NOMO-1 treated with DMSO at 0.1 percent for 48 hours (cell line): ENCODE measurements around the gene BSPH1.
"Not testable (repeated sequence)": the region's sequence is repeated elsewhere in the genome, so short reads cannot be mapped to it uniquely, and the experiment has no call there.

Experiments used
- DNase-seq: peaks from one replicate; lab custom pipeline; 2025; ENCODE audit not compliant: unreplicated experiment; lab: John Stamatoyannopoulos, UW

BSPH1 gene, protein sequence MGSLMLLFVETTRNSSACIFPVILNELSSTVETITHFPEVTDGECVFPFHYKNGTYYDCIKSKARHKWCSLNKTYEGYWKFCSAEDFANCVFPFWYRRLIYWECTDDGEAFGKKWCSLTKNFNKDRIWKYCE

DNA sequence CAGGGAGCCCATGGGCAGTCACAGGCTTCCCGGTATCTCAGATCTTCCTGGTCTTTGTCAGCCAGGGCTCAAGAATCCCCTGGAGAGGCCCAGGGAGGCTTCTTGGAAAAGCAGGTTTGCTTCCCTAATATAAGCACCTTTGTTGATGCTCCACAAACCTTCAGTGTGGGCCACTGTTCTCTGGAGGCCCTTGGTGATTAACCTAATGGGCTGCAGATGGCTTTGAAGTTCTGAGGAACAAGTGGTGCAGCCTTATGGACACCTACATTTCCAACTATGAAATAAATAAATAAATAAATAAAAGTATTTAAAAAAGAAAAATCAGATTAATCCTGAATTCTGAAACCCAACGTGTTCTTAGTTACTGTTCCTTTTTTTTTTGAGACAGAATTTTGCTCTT, at the start of gene BSPH1:
TSS of gene BSPH1 (minus strand) at position 101 of the 400 bp plus-strand sequence. CDS start at position 12, 89 bp downstream.
- DNase-seq, result no peak

DNA sequence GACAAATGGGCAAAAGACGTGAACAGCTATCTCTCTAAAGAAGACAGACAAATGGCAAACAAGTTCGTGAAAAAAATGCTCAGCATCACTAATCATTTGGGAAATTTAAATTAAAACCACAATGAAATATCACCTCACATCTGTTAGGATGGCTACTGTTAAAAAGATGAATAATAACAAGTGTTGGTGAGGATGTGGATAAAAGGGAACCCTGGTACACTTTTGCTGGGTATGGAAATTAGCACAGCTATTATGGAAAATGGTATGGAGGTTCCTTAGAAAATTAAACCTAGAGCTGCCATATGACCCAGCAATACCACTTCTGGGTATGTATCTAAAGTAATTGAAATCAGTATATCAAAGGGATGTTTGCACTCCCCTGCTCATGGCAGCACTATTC, 44.8 kb upstream of the BSPH1 start:
- no peak for DNase-seq

DNA sequence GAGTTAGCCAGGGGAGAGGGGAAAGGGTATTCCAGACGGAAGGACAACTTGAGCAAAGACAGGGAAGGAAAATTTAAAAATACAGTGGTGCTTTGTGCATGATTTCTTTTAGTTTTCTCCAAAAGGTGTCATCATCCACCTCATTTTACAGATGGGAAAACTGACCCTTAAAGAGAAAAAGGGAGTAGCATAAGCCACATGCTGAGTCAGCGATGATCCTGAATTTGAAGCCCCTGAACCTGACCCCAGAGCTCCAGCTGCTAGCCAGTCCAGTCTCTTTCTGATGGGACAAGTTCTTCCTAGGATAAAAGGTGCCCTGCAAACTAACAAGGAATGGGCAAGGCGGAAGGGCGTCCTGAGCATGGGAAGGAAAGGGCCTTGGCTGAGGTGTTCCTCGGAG, 41.6 kb upstream of the BSPH1 start:
- DNase-seq, result no peak

DNA sequence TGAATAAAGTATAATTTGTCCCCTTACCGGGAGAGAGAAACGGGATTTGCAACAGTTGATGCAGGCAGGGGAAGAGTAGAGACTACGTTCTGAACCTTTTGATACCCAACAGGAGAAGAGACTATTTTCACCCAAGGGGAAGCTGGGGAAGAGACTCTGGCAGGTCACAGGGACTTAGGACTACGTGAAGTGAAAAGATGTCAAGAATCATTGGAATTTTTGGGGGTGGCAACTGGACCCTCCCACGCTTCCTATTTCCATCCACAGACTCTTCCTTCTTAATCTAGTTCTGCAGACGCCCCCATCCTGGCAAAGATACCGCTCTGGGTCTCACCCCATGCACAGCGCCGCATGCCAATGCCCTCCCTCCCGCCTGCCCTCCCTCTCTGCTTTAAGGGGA, 38.1 kb upstream of the BSPH1 start:
- no peak for DNase-seq

DNA sequence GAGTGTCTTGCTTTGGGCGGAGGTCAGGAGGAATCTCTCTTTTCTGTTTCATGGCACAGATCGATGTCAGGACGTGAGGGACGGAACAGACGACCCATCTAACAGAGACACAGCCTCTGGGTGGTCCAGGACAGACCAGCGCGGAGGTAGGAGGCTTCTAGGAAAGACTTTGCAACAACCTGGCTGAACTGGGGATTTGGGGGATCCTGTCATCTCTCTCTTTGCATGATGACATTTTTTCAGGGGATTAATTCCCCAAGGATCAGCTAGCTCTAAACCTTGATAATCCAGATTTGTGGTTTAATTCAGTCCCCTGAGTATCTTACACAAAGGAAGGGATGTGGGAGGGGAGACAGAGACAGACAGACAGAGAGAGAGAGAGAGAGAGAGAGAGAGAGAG, 37.5 kb upstream of the BSPH1 start:
- no peak for DNase-seq

DNA sequence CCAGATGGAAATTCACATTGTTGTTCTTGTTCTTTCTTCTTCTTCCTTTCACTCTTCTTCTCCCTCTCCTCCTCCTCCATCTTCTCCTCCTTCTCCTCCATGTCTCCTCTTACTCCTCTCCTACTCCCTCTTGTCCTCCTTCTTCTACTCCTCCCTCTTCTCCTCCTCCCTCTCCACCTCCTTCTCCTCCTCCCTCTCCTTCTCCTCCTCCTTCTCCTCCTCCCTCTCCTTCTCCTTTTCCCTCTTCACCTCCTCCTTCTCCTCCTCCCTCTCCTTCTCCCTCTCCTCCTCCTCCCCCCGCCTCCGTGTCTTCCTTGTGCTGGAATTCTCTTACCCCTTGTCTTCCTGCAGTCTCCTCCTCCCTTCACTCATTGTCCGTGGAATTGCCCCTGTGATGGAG, 33.5 kb upstream of the BSPH1 start:
- DNase-seq, result no peak

DNA sequence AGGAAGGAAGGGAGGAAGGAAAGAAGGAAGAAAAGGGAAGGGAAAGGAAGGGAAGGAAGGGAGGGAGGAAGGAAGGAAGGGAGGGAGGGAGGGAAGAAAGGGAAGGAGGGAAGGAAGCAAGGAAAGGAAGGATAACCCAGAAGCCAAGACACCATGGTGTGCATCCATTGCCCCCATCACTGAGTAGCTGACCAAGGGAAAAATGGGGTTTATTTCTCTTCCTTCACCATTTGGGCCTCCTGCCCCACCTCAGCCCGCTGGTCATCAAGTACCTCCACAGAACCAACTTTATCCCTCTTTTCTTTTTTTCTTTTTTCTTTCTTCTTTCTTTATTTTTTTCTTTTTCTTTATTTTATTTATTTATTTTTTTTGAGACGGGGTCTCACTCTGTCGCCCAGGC, 31.5 kb upstream of the BSPH1 start:
- no peak for DNase-seq

DNA sequence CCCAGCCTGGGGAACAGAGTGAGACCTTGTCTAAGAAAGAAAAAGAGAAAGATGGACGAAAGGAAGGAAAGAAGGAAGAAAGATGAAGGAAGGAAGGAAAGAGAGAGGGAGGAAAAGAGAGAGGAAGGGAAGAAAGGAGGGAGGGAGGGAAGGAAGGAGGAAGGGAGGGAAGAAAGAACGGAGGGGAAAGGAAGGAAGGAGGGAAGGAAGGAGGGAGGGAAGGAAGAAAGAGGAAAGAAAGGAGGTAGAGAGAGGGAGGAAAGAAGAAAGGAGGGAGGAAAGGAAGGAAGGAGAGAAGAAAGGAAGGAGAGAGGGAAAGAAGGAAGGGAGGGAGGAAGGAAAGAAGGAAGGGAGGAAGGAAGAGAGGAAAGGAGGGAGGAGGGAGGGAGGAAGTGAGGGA, 31.0 kb upstream of the BSPH1 start:
- no peak for DNase-seq

DNA sequence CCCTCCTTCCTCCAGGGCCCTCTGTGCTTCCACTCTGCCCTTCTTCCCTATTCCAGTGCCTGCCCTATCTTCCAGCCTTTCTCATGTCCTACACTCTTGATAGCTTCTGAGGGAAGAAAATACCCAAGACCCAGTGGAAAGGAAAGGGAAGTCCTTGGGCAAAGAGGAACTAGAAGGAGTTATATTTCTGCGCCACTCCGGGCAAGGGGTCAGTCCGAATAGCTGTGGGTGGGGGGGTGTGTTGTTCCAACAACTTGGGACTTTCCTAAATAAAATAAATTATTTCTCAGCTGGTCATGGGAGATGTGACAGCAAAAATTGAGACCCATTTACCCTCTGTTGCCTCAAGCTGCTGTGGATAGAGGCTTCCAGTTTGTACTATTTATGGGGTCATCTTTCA, 28.7 kb upstream of the BSPH1 start:
- DNase-seq, result no peak

DNA sequence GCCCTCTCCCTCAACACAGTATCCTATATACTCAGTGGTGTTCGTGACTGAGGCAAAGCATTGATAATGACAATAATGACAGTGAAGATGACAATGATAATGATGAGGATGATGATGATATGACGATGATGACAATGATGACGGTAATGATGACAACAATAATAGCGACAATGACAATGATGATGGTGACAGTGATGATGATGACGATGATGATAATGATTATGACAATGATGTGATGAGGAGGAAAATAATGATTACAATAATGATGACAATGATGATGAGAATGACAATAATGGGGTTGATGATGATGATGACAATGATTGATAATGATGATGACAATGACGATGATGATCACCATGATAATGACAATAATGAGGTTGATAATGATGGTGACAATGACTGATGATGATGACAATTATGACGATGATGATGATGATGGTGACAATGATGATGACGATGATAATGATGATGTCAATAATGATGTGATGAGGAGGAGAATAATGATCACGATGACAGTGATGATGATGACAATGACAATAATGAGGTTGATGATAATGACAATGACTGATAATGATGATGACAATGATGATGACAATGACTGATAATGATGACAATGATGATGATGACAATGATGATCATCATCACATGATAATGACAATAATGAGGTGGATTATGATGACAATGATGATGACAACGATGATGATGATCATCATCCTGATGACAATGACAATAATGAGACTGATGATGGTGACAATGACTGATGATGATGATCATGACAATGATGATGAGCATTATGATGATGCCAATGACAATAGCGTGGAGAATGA, 19.2 kb upstream of the BSPH1 start:
- no peak for DNase-seq

DNA sequence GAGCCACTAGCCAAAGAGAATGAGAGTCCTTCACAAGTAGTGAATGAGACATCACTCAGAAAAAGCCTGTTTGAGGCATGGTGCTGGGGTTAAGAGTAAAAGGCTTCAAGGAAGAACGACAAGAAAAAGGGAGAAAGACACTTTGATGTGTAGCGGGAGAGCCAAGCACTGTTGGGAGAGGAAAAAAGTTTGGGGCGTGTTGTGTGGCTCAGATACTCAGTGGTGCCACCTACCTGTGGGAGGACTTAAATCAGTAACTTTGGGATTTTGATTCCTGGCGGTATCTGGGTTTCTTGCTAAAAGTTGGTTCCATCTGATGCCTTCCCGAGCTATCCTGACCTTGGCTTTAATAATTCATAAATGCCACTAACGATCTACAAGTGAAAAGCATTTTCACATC, 14.8 kb upstream of the BSPH1 start:
- DNase-seq, result no peak

DNA sequence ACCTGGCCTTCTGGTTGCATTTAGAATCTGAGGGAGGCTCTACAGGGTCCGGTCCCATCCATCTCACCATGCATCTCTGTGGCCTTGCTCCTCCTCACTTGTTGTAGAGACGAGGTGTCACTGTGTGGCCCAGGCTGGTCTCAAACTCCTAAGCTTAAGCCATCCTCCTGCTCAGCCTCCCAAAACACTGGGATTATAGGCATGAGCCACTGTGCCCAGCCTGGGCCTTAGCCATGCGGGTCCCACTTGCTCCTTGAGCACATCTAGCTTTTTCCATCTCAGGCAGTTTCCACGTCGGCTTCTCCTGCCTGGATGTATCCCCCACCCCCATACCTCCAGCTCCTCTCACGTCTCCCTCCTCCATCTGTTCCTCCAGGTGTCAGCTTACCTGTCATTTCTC, 12.3 kb upstream of the BSPH1 start:
- no peak for DNase-seq

DNA sequence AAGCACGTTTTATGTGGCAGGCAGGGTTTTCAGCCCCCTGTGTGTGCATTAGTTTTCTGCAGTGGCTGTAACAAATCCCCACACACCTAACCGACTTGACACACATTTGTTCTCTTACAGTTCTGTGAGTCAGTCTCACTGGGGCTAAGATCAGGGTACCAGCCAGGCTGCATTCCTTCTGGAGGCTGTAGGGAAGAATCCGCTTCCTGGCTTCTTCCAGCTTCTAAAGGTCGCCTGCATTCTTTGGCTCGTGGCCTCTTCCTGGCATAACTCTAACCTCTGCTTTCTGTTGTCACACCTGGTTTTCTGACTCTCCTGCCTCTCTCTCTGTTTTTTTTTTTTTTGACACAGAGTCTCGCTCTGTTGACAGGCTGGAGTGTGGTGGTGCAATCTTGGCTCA, 8.9 kb upstream of the BSPH1 start:
- DNase-seq, result no peak

DNA sequence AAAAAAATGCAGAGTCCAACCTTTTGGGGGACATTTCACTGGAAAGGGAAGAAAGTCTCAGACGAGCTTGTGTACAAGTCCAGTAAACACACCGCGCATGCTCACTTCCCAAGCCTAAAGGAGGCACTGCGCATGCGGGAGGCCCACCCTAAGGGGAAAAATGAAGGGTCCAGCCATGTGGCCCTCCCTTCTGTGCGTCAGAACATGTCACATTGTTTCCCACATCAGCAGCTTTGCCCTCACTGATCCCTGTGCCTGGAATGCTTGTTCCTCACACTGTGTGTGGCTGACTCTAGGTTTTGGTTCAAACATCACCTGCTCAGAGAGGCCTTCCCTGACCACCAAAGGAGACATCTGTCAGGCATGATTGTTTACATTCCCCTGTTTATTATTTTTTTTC, 6.8 kb upstream of the BSPH1 start:
- DNase-seq, result no peak

DNA sequence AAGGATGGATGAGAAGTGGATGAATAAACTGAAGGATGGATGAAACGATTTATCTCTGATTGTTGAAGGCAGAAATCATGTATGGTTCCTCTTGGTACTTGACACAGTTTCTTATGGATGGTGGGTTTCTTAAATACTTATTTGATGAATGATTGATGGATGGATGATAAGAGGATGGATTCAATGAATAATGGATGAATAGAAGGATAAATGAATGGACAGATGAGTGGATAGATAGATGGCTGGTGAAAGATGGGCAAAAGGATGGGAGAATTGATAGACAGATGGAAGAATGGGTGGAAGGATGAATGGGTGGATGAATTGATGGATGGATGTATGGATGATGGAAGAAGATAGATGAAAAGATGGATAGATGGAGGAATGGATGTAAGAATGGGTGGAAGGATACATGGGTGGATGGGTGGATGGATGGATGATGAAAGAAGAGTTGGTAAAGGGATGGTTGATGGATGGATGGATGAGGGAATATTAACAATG, 4.3 kb upstream of the BSPH1 start:
- DNase-seq, result no peak

DNA sequence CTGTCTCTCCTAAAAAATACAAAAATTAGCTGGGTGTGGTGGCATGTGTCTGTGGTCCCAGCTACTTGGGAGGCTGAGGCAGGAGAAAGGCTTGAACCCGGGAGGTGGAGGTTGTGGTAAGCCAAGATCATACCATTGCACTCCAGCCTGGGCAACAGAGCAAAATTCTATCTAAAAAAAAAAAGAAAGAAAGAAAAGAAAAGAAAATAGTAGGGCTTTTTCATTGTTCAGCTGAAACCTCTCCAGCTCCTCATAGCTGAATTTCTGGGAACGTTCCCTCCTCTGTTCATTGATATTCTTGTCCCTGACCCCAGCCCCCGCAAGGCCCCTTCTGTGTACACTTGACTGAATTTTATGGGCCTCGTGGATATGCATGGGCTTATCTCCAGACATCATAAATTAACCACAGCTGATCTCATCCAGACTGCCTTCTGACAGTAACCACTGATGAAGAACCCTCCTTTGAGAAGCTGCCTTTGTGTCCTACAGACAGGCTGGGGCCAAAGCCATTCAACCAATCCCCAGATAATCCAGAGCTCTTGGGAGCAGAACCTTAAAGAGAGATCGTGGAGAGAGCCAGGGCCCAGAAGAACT, 2.3 kb upstream of the BSPH1 start, which contains the start of gene ELSPBP1:
TSS of gene ELSPBP1 (plus strand) at position 424 of the 594 bp plus-strand sequence. CDS start 14,036 bp downstream, outside the sequence.
- DNase-seq, result no peak

DNA sequence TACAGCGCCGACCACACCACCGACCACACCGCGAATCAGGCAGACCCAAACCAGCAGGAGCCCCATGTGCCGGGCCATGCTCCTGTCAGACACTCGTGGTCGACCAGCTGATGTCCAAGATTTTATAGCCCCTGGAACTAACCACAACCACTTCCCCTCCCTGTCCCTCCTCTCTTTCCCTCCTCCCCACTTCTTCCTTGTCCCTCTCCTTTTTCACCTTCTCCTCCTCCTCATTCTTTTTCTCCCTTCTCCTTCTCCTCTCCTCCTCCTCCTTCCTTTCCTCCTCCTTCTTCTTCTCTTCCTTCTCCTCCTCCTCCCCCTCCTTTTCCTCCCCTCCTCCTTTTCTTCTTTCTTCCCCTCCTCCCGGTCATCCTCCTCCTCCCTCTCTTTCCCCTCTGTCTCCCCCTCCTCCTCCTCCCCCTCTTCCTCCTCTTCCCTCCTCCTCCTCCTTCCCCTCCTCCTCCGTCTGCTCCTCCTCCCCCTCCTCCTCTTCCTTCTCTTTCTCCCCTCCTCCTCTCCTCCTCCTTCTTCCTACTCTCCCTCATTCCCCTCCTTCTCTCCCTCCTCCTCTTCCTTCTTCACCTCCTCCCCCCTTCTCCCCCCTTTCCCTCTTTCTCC, 670 bp downstream of the BSPH1 start:
- DNase-seq, result no peak

DNA sequence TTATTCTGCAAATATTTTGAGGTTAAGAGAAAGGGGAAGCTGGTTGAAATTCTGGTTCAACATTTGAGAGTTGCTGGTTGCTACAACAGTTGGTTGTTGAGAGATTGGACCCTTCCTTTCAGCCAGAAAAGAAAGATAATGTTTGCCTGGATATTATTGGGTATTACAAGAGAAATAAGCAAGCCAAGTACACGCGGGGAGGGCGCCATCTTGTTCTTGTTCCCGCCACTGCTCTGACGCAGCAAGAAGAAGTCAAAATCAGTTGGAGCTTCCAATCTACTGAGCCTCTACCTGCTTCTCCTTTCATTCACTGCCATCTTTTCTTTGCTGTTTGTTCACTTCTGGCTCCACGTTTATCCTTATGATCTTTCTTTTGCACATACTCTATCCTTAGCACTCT, 18.4 kb downstream of the BSPH1 start:
- no peak for DNase-seq

DNA sequence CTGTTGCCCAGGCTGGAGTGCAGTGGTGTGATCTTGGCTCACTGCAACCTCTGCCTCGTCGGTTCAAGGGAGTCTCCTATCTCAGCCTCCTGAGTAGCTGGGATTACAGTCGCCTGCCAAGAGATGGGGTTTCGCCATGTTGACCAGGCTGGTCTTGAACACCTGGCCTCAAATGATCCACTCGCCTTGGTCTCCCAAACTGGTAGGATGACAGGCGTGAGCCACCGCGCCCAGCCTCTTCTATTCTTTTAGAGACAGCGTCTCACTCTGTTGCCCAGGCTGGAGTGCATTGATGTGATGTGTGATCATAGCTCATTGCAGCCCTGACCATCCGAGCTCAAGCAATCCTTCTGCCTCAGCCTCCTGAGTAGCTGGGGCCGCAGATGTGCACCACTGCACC, 36.0 kb downstream of the BSPH1 start:
- not testable (repeated sequence) for DNase-seq

DNA sequence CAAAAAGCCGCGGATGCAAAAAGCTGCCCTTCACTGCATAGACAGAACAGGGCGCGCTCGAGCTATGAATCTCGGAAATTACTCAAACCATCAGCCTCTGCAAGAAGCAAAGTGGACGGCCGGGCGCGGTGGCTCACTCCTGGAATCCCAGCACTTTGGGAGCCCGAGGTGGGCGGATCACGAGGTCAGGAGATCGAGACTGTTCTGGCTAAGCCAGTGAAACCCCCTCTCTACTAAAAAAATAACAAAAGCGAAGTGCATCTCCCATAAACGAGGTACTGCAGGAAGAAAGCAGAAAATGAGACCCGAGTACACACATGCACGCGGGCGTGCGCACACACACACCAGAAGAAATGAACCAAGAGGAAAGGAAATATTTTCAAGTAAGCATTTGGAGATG, 39.8 kb downstream of the BSPH1 start:
- not testable (repeated sequence) for DNase-seq

DNA sequence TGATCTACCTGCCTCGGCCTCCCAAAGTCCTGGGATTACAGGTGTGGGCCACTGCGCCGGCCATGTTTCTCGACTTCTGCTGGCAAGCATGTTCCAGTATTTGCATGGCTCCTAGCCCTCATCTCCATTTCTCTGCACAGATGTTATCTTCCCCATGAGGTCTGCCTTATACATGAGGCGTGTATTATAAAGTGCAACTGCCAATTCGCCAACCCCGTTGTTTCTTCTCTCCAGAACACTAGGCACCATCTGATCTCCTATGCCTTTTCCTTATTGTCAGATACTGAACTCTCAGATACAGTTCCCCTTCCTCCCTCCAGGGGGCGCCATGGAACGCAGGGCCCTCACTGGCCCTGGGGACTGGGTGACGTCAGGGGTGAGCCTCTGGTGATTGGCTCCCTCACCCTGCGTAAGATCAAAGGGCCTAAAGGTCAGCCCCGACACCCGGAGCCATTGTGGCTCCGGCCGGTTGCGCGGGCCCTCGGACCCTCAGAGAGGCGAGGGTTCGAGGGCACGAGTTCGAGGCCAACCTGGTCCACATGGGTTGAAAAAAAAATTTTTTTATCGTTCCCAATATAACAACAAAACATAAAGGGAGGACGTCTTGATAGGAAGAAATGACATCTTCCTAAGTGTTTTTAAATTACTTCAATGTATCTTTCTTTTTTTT, 42.0 kb downstream of the BSPH1 start:
- DNase-seq, result not testable (repeated sequence)
